Measurements from ENCODE around the gene STK4. TPM values are rescaled to one million over a fixed set of nuclear protein-coding genes. Genes with fewer than 3 reads are reported as not detected.

The STK4 gene
- total and polyA plus RNA-seq, 4 experiments from 2014 or later: 151 to 374 (median 312) TPM

GRCh38 chr20:45044084-45044573 is 77.8 kb downstream of the STK4 start:
- Mint-ChIP-seq H3K4me1 (peaks cover 49 to 85% (median 67%) of the 10 kb centered on the region in 4 donors), H3K4me3 (peak overlapping the region in 3 of 8 donors; percentile 1 to 17 (median 5)), H3K36me3 (peaks cover 34 to 71% of the 10 kb centered on the region in 2 donors), H3K9me3 (no peaks in the 10 kb centered on the region), H3K27me3 (no peaks in the 10 kb centered on the region), H3K27ac (peak overlapping the region; percentile 5 to 91 (median 58))
- peak; percentile 60 to 73 (median 64) for DNase-seq
- H3K9me3 ChIP-seq (ENCODE audit: control insufficient read depth in 1 of 2, low read length in 2 of 2): no peaks in the 10 kb centered on the region
- peaks cover 50% of the 10 kb centered on the region for H3K36me3 ChIP-seq (ENCODE audit: insufficient read depth, low read length)
- no peak overlapping the region for H3K27ac ChIP-seq (ENCODE audit: low read depth, low read length)
- intact Hi-C loops (cut with micrococcal nuclease): loop anchor here (1.0 to 2.0 kb wide), 2 partner anchors 52 to 247 kb away; no protein-coding TSS in a partner anchor
- ChIA-PET CTCF (ENCODE audit: partially characterized antibody) (interaction anchor here (0.7 to 4.8 kb wide), 31 partner anchors 9 to 275 kb away, joined by 3 to 69 read pairs (median 4); no protein-coding TSS in a partner anchor), POLR2A (ENCODE audit: partially characterized antibody) (interaction anchor here (0.9 to 2.1 kb wide), 5 partner anchors 10 to 79 kb away, joined by 3 to 9 read pairs (median 4); no protein-coding TSS in a partner anchor)
- peaks cover 78% of the 10 kb centered on the region for H3K4me1 ChIP-seq (ENCODE audit: insufficient read depth, low read length)
- H3K27me3 ChIP-seq (ENCODE audit: insufficient read depth, low read length): no peaks in the 10 kb centered on the region
- no peak overlapping the region for H3K4me3 ChIP-seq (ENCODE audit: low read length in 2 of 2)

DNA sequence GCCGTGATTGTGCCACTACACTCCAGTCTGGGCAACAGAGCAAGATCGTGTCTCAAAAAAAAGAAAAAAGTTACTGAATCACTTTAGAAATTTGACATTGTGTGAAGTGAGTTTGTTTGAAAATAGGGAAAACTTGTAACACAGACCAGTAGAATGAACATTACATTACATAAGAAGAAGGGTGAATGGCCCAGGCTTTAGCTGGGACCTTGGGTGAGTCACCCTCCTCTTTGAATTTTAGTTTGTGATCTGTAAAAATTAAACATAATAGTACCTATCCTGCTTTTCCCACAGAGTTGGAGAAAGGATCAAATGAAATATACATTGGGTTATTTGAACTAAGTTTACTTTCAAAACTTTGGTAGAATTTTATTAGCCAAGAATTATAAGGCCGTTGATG is 78.3 kb downstream of the STK4 start:
- Histone ChIP-seq H3K4me3 (ENCODE audit: low read length in 2 of 2) (no peak overlapping the region), H3K36me3 (ENCODE audit: insufficient read depth, low read length) (peaks cover 50% of the 10 kb centered on the region), H3K9me3 (ENCODE audit: control insufficient read depth in 1 of 2, low read length in 2 of 2) (no peaks in the 10 kb centered on the region), H3K27me3 (ENCODE audit: insufficient read depth, low read length) (no peaks in the 10 kb centered on the region), H3K27ac (ENCODE audit: low read depth, low read length) (no peak overlapping the region), H3K4me1 (ENCODE audit: insufficient read depth, low read length) (peaks cover 78% of the 10 kb centered on the region)
- CTCF ChIA-PET (ENCODE audit: partially characterized antibody): interaction anchor here (0.7 to 4.8 kb wide), 29 partner anchors 9 to 274 kb away, joined by 3 to 69 read pairs (median 4); no protein-coding TSS in a partner anchor
- POLR2A ChIA-PET (ENCODE audit: partially characterized antibody): interaction anchor here (1.0 to 2.1 kb wide), 4 partner anchors 9 to 79 kb away, joined by 3 to 9 read pairs (median 5); no protein-coding TSS in a partner anchor
- Mint-ChIP-seq H3K4me3 (no peak overlapping the region), H3K27me3 (no peaks in the 10 kb centered on the region), H3K4me1 (peaks cover 50 to 85% (median 68%) of the 10 kb centered on the region in 4 donors), H3K9me3 (no peaks in the 10 kb centered on the region), H3K27ac (peak overlapping the region in 3 of 7 donors; percentile 28 to 66 (median 31)), H3K36me3 (peaks cover 37 to 71% of the 10 kb centered on the region in 2 donors)
- DNase-seq: no peak
- intact Hi-C loops (cut with micrococcal nuclease): loop anchor here (1.0 to 2.0 kb wide), 2 partner anchors 52 to 246 kb away; no protein-coding TSS in a partner anchor

- no peaks in the 10 kb centered on the region for H3K9me3 ChIP-seq (ENCODE audit: control insufficient read depth in 1 of 2, low read length in 2 of 2)
- peak overlapping the region in 1 of 8 donors; percentile 16 for H3K4me3 Mint-ChIP-seq
- no peak overlapping the region for H3K4me3 ChIP-seq (ENCODE audit: low read length in 2 of 2)
- no peak for DNase-seq
- ChIA-PET CTCF (ENCODE audit: partially characterized antibody) (interaction anchor here (1.2 to 1.6 kb wide), 2 partner anchors 44 to 48 kb away, joined by 3 to 11 read pairs; no protein-coding TSS in a partner anchor), POLR2A (ENCODE audit: partially characterized antibody) (interaction anchor here (1.6 kb wide), 1 partner anchor 9 kb away, joined by 3 read pairs; no protein-coding TSS in a partner anchor)
- no peaks in the 10 kb centered on the region for H3K27me3 Mint-ChIP-seq
- H3K9me3 Mint-ChIP-seq: no peaks in the 10 kb centered on the region
- peaks cover 34% of the 10 kb centered on the region for H3K36me3 ChIP-seq (ENCODE audit: insufficient read depth, low read length)
- H3K4me1 ChIP-seq (ENCODE audit: insufficient read depth, low read length): peaks cover 79% of the 10 kb centered on the region
- no peaks in the 10 kb centered on the region for H3K27me3 ChIP-seq (ENCODE audit: insufficient read depth, low read length)
- intact Hi-C loops (cut with micrococcal nuclease): no loop called here
- no peak overlapping the region for H3K27ac ChIP-seq (ENCODE audit: low read depth, low read length)
- peaks cover 53 to 79% (median 66%) of the 10 kb centered on the region in 4 donors for H3K4me1 Mint-ChIP-seq
- H3K36me3 Mint-ChIP-seq: peaks cover 28 to 64% of the 10 kb centered on the region in 2 donors
- H3K27ac Mint-ChIP-seq: peak overlapping the region in 2 of 7 donors; percentile 15 to 61
Observed at GRCh38 chr20:45047581-45048119, 81.3 kb downstream of the STK4 start.

GRCh38 chr20:45049438-45049837 is 83.1 kb downstream of the STK4 start:
- Mint-ChIP-seq H3K36me3 (peaks cover 23 to 66% of the 10 kb centered on the region in 2 donors), H3K27ac (peak overlapping the region; percentile 61 to 92 (median 85)), H3K4me1 (peaks cover 55 to 78% (median 70%) of the 10 kb centered on the region in 4 donors), H3K27me3 (no peaks in the 10 kb centered on the region), H3K4me3 (peak overlapping the region; percentile 49 to 76 (median 66)), H3K9me3 (no peaks in the 10 kb centered on the region)
- no peak overlapping the region for H3K4me3 ChIP-seq (ENCODE audit: low read length in 2 of 2)
- peaks cover 35% of the 10 kb centered on the region for H3K36me3 ChIP-seq (ENCODE audit: insufficient read depth, low read length)
- H3K27ac ChIP-seq (ENCODE audit: low read depth, low read length): peak overlapping the region; percentile 1
- intact Hi-C loops (cut with micrococcal nuclease): no loop called here
- POLR2A ChIA-PET (ENCODE audit: partially characterized antibody): interaction anchor here (1.0 to 1.6 kb wide), 2 partner anchors 34 to 37 kb away, joined by 3 to 5 read pairs; no protein-coding TSS in a partner anchor
- CTCF ChIA-PET (ENCODE audit: partially characterized antibody): interaction anchor here (0.8 to 3.2 kb wide), 7 partner anchors 10 to 244 kb away, joined by 3 to 16 read pairs (median 5); partner anchors contain the start of gene TOMM34
- H3K27me3 ChIP-seq (ENCODE audit: insufficient read depth, low read length): no peaks in the 10 kb centered on the region
- no peaks in the 10 kb centered on the region for H3K9me3 ChIP-seq (ENCODE audit: control insufficient read depth in 1 of 2, low read length in 2 of 2)
- DNase-seq: no peak
- H3K4me1 ChIP-seq (ENCODE audit: insufficient read depth, low read length): peaks cover 83% of the 10 kb centered on the region

- H3K27me3 Mint-ChIP-seq: no peaks in the 10 kb centered on the region
- ChIA-PET CTCF (ENCODE audit: partially characterized antibody) (interaction anchor here (0.6 to 6.0 kb wide), 11 partner anchors 7 to 1076 kb away, joined by 3 to 36 read pairs (median 5); partner anchors contain the start of gene TOMM34), POLR2A (ENCODE audit: partially characterized antibody) (interaction anchor here (0.7 to 2.0 kb wide), 5 partner anchors 8 to 90 kb away, joined by 3 to 8 read pairs (median 4); partner anchors contain the start of gene TOMM34)
- H3K4me3 Mint-ChIP-seq: peak overlapping the region; percentile 49 to 76 (median 66)
- H3K4me1 Mint-ChIP-seq: peaks cover 59 to 81% (median 74%) of the 10 kb centered on the region in 4 donors
- Histone ChIP-seq H3K27ac (ENCODE audit: low read depth, low read length) (peak overlapping the region; percentile 1), H3K36me3 (ENCODE audit: insufficient read depth, low read length) (peaks cover 36% of the 10 kb centered on the region), H3K9me3 (ENCODE audit: control insufficient read depth in 1 of 2, low read length in 2 of 2) (no peaks in the 10 kb centered on the region), H3K4me3 (ENCODE audit: low read length in 2 of 2) (peak overlapping the region in 1 of 2 donors; percentile 16), H3K27me3 (ENCODE audit: insufficient read depth, low read length) (no peaks in the 10 kb centered on the region), H3K4me1 (ENCODE audit: insufficient read depth, low read length) (peaks cover 84% of the 10 kb centered on the region)
- no peaks in the 10 kb centered on the region for H3K9me3 Mint-ChIP-seq
- intact Hi-C loops (cut with micrococcal nuclease): loop anchor here (5.0 kb wide), 1 partner anchor 33 kb away; no protein-coding TSS in a partner anchor
- H3K36me3 Mint-ChIP-seq: peaks cover 27 to 71% of the 10 kb centered on the region in 2 donors
- DNase-seq: no peak
- H3K27ac Mint-ChIP-seq: peak overlapping the region; percentile 61 to 92 (median 85)
Observed at GRCh38 chr20:45049904-45050471, 83.7 kb downstream of the STK4 start.

DNA sequence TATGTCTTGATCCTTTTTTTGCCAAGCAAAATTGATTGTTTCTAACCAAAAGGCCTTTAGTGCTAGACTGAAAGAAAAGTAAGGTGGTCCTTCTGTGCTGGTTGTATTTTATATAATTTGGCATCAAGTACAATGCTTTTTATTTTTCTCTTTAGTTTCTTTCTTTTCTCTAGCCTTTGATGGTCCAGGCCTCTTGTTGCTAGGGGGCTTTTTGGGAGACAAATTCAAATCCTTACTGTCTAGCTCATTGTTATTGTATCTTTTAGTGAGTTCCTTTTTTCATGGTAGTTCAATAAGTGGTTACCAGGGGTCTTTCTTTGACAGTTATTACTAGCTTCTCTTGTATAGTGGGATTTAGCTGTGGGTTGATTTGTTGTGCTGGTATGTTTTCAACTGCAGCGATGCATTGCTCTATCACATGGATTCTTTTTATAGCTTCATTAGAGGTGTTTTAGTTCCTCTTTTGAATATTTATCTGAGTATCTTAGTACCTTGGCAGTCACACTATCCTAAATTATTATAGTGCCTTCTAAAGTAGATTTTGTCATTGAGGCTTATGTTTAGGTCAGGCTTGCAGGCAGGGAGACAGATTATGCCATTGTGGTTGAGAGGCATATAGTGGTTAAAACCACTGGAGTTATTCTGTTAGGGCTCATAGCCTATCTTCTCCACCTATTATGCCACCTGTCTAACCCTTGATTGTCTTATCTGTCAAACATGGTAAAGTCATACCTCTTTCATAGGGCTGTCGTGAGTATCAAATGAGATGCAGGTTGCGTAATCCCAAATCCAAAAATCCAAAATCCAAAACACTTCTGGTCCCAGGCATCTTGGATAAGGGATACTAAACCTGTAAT is 85.1 kb downstream of the STK4 start:
- peaks cover 82% of the 10 kb centered on the region for H3K4me1 ChIP-seq (ENCODE audit: insufficient read depth, low read length)
- H3K27ac ChIP-seq (ENCODE audit: low read depth, low read length): peak overlapping the region; percentile 22
- ChIA-PET POLR2A (ENCODE audit: partially characterized antibody) (interaction anchor here (0.6 to 2.0 kb wide), 4 partner anchors 10 to 122 kb away, joined by 3 to 8 read pairs (median 3); partner anchors contain the start of gene TOMM34), CTCF (ENCODE audit: partially characterized antibody) (interaction anchor here (0.9 to 6.0 kb wide), 8 partner anchors 9 to 242 kb away, joined by 3 to 36 read pairs (median 6); partner anchors contain the start of gene TOMM34)
- H3K4me1 Mint-ChIP-seq: peaks cover 62 to 88% (median 80%) of the 10 kb centered on the region in 4 donors
- peak overlapping the region in 7 of 8 donors; percentile 26 to 77 (median 51) for H3K4me3 Mint-ChIP-seq
- H3K36me3 ChIP-seq (ENCODE audit: insufficient read depth, low read length): peaks cover 35% of the 10 kb centered on the region
- H3K27me3 Mint-ChIP-seq: no peaks in the 10 kb centered on the region
- H3K9me3 Mint-ChIP-seq: no peaks in the 10 kb centered on the region
- H3K27me3 ChIP-seq (ENCODE audit: insufficient read depth, low read length): no peaks in the 10 kb centered on the region
- intact Hi-C loops (cut with micrococcal nuclease): loop anchor here (2.0 to 5.0 kb wide), 2 partner anchors 17 to 34 kb away; no protein-coding TSS in a partner anchor
- no peak for DNase-seq
- peak overlapping the region in 6 of 7 donors; percentile 24 to 91 (median 71) for H3K27ac Mint-ChIP-seq
- no peaks in the 10 kb centered on the region for H3K9me3 ChIP-seq (ENCODE audit: control insufficient read depth in 1 of 2, low read length in 2 of 2)
- H3K4me3 ChIP-seq (ENCODE audit: low read length in 2 of 2): no peak overlapping the region
- H3K36me3 Mint-ChIP-seq: peaks cover 32 to 80% of the 10 kb centered on the region in 2 donors

Measured in CD4-positive, alpha-beta memory T cell (primary cell).